Fibroblast of pulmonary artery (primary cell): ENCODE data around the gene MAP3K14.

Source experiments
- DNase-seq: peaks from one replicate; pipeline ENCODE4 v3.0.0-alpha.2; 2010; ENCODE audit warnings: low read depth
- H3K4me3 ChIP-seq: replicated peaks from 2 replicates; pipeline ENCODE4 v1.5.1; 2011; ENCODE audit warnings: low read depth, mild to moderate bottlenecking, control low read depth, low read length, moderate library complexity
- TF ChIP-seq, protein P1 (sequence below): IDR thresholded peaks from 2 replicates; pipeline ENCODE4 v1.5.1; 2011; ENCODE audit warnings: mild to moderate bottlenecking, control low read depth, low read length, inconsistent platforms; ENCODE audit errors: missing control alignments

The MAP3K14 gene

DNA sequence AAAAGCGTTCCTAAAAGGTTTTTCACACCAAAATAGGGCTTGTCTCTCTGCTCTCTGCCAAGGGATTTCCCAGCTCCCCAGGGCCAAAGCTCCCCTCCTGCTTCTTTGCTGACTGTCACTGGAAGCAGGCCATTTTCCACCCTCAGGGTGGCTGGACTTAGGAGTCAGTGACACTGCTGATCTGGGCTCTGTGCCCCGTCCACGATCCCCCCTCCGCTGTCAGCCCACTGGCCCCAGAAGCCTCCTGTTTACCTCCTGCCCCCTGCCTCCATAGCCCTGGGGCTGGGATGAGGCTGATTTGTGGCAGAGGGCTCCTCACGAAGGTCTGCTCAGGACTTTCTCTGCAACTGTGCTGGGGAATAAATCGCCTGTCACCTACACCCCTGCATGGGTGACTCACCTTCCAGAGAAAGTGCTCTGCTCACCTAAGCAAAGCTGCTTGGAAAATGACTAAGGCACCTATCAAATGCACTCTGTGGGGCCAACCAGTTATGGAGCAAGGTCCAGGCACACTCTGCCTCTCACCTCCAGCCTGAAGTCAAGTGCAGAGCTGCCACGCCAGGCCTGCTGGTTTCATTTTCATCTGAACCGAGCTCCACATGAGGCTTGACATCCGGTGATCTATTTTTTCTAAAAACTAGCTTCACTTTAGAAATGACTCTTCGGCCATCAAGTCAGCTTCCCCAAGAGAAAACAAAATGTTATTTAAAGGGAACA lies 4.9 kb downstream of the MAP3K14 start:
- H3K4me3 ChIP-seq, result no peak overlapping the region
- no peak for DNase-seq
- TF ChIP-seq, protein P1, sequence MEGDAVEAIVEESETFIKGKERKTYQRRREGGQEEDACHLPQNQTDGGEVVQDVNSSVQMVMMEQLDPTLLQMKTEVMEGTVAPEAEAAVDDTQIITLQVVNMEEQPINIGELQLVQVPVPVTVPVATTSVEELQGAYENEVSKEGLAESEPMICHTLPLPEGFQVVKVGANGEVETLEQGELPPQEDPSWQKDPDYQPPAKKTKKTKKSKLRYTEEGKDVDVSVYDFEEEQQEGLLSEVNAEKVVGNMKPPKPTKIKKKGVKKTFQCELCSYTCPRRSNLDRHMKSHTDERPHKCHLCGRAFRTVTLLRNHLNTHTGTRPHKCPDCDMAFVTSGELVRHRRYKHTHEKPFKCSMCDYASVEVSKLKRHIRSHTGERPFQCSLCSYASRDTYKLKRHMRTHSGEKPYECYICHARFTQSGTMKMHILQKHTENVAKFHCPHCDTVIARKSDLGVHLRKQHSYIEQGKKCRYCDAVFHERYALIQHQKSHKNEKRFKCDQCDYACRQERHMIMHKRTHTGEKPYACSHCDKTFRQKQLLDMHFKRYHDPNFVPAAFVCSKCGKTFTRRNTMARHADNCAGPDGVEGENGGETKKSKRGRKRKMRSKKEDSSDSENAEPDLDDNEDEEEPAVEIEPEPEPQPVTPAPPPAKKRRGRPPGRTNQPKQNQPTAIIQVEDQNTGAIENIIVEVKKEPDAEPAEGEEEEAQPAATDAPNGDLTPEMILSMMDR, result no peak

GRCh38 chr17:45311401-45311759 lies 5.4 kb downstream of the MAP3K14 start:
- no peak overlapping the region for H3K4me3 ChIP-seq
- TF ChIP-seq, protein P1, result no peak
- DNase-seq, result no peak

- TF ChIP-seq, protein P1, result no peak
- H3K4me3 ChIP-seq, result no peak overlapping the region
- no peak for DNase-seq
These were observed 6.2 kb downstream of the MAP3K14 start for GRCh38 chr17:45310380-45311324.

DNA sequence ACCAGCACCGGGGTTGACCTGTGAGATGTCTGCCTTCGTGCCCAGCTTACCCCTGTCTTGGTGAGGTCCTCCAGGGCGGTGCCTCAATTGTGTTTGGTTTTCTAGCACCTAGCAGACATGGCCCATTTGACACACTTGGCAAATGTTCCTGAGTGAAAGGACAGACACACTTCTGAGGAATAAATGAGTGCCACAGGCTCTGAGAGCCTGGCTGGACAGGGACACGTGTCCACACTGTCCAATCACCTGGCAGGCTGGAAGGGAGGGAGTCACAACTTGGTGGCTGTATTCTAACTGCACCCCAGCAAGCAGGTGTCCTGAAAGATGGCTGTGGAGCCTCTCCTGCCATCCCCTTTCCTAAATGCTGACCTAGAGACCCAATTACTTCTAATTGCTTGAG lies 7.4 kb downstream of the MAP3K14 start:
- TF ChIP-seq, protein P1, result no peak
- DNase-seq, result no peak
- H3K4me3 ChIP-seq, result no peak overlapping the region

GRCh38 chr17:45308840-45309239 lies 8.0 kb downstream of the MAP3K14 start:
- no peak for DNase-seq
- TF ChIP-seq, protein P1, result no peak
- no peak overlapping the region for H3K4me3 ChIP-seq

DNA sequence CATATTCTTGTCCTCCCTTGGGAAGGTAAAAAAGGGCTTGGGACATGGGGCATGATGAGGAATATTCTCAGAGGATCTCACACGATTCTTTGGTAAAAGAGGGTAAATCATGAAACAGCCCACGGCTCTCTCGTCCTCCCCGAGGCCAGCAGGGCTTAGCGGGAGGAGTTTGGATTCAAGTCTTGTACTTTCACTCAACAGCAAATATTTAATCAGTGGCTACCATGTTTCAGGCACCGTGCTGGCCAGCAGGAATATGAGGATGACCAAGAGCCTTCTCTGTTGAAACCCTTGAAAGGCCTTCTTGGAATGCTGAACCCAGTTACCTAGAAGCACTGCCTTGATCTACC lies 8.8 kb downstream of the MAP3K14 start:
- no peak for DNase-seq
- TF ChIP-seq, protein P1, result no peak
- no peak overlapping the region for H3K4me3 ChIP-seq
